OCI-LY7 (cell line): ENCODE data around the gene DZANK1. TPM values are rescaled to one million over a fixed set of nuclear protein-coding genes. Genes with fewer than 3 reads are reported as not detected.

Source experiments
- BruUV-seq: library from RNA; stranded (reverse); fragments of 400-500 nt; replicated peaks from 2 replicates; lab custom pipeline; 2021; lab: Mats Ljungman, UMichigan
- CTCF ChIA-PET: fragments of 300-600 bp; sonication (Branson Sonifier 250); formaldehyde crosslinking; loops from one replicate; lab custom pipeline; 2022; ENCODE audit warnings: antibody characterized with exemption; ENCODE audit not compliant: unreplicated experiment; lab: Charles Lee
- POLR2A ChIA-PET: fragments of 300-600 bp; sonication (Branson Sonifier 250); formaldehyde crosslinking; loops from one replicate; lab custom pipeline; 2022; ENCODE audit warnings: antibody characterized with exemption; lab: Charles Lee
- DNase-seq: peaks from one replicate; pipeline ENCODE4 v3.0.0-alpha.2; 2015; ENCODE audit warnings: low spot score
- H2AFZ ChIP-seq: fragments of 200-600 bp; sonication (generic), shearing (Covaris generic); 2 replicates; pipeline ENCODE4 v1.6.1; 2014; ENCODE audit warnings: mild to moderate bottlenecking, antibody characterized with exemption, low read length, moderate library complexity
- H3K27ac ChIP-seq: fragments of 200-600 bp; sonication (generic); 2 replicates; pipeline ENCODE4 v1.5.1; 2014; ENCODE audit warnings: mixed run types, low read depth, mild to moderate bottlenecking, moderate library complexity, low read length, inconsistent platforms; ENCODE audit not compliant: poor library complexity, severe bottlenecking
- H3K36me3 ChIP-seq: fragments of 200-600 bp; sonication (generic); 2 replicates; pipeline ENCODE4 v1.6.1; 2014; ENCODE audit warnings: mild to moderate bottlenecking, antibody characterized with exemption, low read length, moderate library complexity, mixed read lengths; ENCODE audit not compliant: insufficient read depth
- H3K4me1 ChIP-seq: fragments of 200-600 bp; sonication (generic); 2 replicates; pipeline ENCODE4 v1.5.1; 2014; ENCODE audit warnings: mild to moderate bottlenecking, low read length; ENCODE audit not compliant: insufficient read depth, poor library complexity, severe bottlenecking
- H3K4me2 ChIP-seq: fragments of 200-600 bp; sonication (generic); 2 replicates; pipeline ENCODE4 v1.6.1; 2014; ENCODE audit warnings: mild to moderate bottlenecking, low read length
- H3K4me3 ChIP-seq: fragments of 200-600 bp; sonication (generic); 2 replicates; pipeline ENCODE4 v1.5.1; 2014; ENCODE audit warnings: mild to moderate bottlenecking, low read depth, low read length; ENCODE audit not compliant: poor library complexity, severe bottlenecking
- H3K79me2 ChIP-seq: fragments of 200-600 bp; sonication (generic); 2 replicates; pipeline ENCODE4 v1.6.1; 2016; ENCODE audit warnings: low read depth, mild to moderate bottlenecking, low read length, moderate library complexity, mixed read lengths; ENCODE audit not compliant: insufficient read depth
- H3K9me2 ChIP-seq: fragments of 200-600 bp; sonication (generic); 2 replicates; pipeline ENCODE4 v1.6.1; 2016; ENCODE audit warnings: mild to moderate bottlenecking, low read length, mixed read lengths; ENCODE audit not compliant: insufficient read depth
- H3K9me3 ChIP-seq: fragments of 200-600 bp; sonication (generic); 2 replicates; pipeline ENCODE4 v1.6.1; 2014; ENCODE audit warnings: mild to moderate bottlenecking, mixed run types, low read length, mixed read lengths
- H4K20me1 ChIP-seq: fragments of 200-600 bp; sonication (generic); 2 replicates; pipeline ENCODE4 v1.6.1; 2014; ENCODE audit warnings: mild to moderate bottlenecking, antibody characterized with exemption, low read length, moderate library complexity, mixed read lengths; ENCODE audit not compliant: insufficient read depth
- CTCF ChIP-seq: fragments of 200-600 bp; sonication (generic); conservative IDR thresholded peaks from 2 replicates; pipeline ENCODE4 v1.5.1; 2014; ENCODE audit warnings: mild to moderate bottlenecking, antibody characterized with exemption, low read length, moderate library complexity, mixed read lengths
- EZH2phosphoT487 ChIP-seq: fragments of 200-600 bp; sonication (generic); IDR thresholded peaks from 2 replicates; pipeline ENCODE4 v1.6.1; 2018; ENCODE audit warnings: low read depth, borderline replicate concordance, mild to moderate bottlenecking, mixed run types, antibody characterized with exemption, low read length, moderate library complexity, mixed read lengths
- intact Hi-C: fragments of 100-400 bp; cut with micrococcal nuclease; formaldehyde crosslinking; loops from one replicate; pipeline ENCODE4 v1.10.0; 2022; ENCODE audit not compliant: unreplicated experiment
- total RNA-seq, 2 experiments: library from RNA; depleted of rRNA in 1 of 2; stranded (reverse); fragments of >200 nt in 1 of 2; shearing (Covaris generic) in 1 of 2; gene quantifications; 2 replicates each; pipeline ENCODE4 v1.2.3, GENCODE V29; 2014 to 2022

The DZANK1 gene
- total RNA-seq, 2 experiments from 2014 or later = 7.9 to 18.0 TPM

GRCh38 chr20:18362916-18363315 is 103.9 kb downstream of the DZANK1 start:
- no peak overlapping the region for H3K27ac ChIP-seq

GRCh38 chr20:18361678-18362077 is 105.2 kb downstream of the DZANK1 start:
- intact Hi-C loops = no loop called here
- Histone ChIP-seq H3K9me3 (no peaks in the 10 kb centered on the region), H3K4me3 (no peak overlapping the region), H3K79me2 (no peaks in the 10 kb centered on the region), H2AFZ (no peak overlapping the region), H3K9me2 (no peaks in the 10 kb centered on the region), H3K36me3 (no peaks in the 10 kb centered on the region), H3K4me2 (no peak overlapping the region), H3K27ac (no peak overlapping the region), H3K4me1 (no peaks in the 10 kb centered on the region), H4K20me1 (no peaks in the 10 kb centered on the region)
- ChIA-PET POLR2A (interaction anchor here (1.0 kb wide), 1 partner anchor 29 kb away, joined by 4 read pairs; no protein-coding TSS in a partner anchor), CTCF (no interaction called here)
- BruUV-seq = no TSS peak
- no peak for DNase-seq
- TF ChIP-seq EZH2phosphoT487 (no peak), CTCF (no peak)

More at GRCh38 chr20:18362916-18363315, 103.9 kb downstream of the DZANK1 start:
- H3K4me1 ChIP-seq = no peaks in the 10 kb centered on the region
- BruUV-seq = no TSS peak
- ChIA-PET CTCF (no interaction called here), POLR2A (no interaction called here)
- H3K9me2 ChIP-seq = no peaks in the 10 kb centered on the region
- H3K36me3 ChIP-seq = no peaks in the 10 kb centered on the region
- no peak overlapping the region for H3K4me3 ChIP-seq
- H2AFZ ChIP-seq = no peak overlapping the region
- intact Hi-C loops = no loop called here
- TF ChIP-seq EZH2phosphoT487 (no peak), CTCF (no peak)
- H3K9me3 ChIP-seq = no peaks in the 10 kb centered on the region
- no peaks in the 10 kb centered on the region for H4K20me1 ChIP-seq
- no peaks in the 10 kb centered on the region for H3K79me2 ChIP-seq
- no peak overlapping the region for H3K4me2 ChIP-seq
- DNase-seq = no peak

- no peak overlapping the region for H3K4me2 ChIP-seq
- intact Hi-C loops = no loop called here
- no peak overlapping the region for H3K4me3 ChIP-seq
- TF ChIP-seq CTCF = no peak
- no peak for TF ChIP-seq EZH2phosphoT487
- H3K27ac ChIP-seq = no peak overlapping the region
- H3K9me3 ChIP-seq = no peaks in the 10 kb centered on the region
- no peaks in the 10 kb centered on the region for H3K36me3 ChIP-seq
- no peaks in the 10 kb centered on the region for H3K79me2 ChIP-seq
- no peaks in the 10 kb centered on the region for H4K20me1 ChIP-seq
- no peaks in the 10 kb centered on the region for H3K4me1 ChIP-seq
- ChIA-PET CTCF (no interaction called here), POLR2A (interaction anchor here (0.6 kb wide), 1 partner anchor 192 kb away, joined by 3 read pairs; no protein-coding TSS in a partner anchor)
- no TSS peak for BruUV-seq
- H3K9me2 ChIP-seq = no peaks in the 10 kb centered on the region
- DNase-seq = no peak
- H2AFZ ChIP-seq = no peak overlapping the region
Measured at GRCh38 chr20:18360635-18361034, 106.2 kb downstream of the DZANK1 start.
